ENCODE measurements around the gene CBL. TPM values are rescaled to one million over a fixed set of nuclear protein-coding genes. Genes with fewer than 3 reads are reported as not detected.

CBL gene
- total RNA-seq, 1 donor from 2014 or later, result 22.5 TPM

- no peak for TF ChIP-seq CTCF (IDR thresholded peaks at IDR 0.05; ENCODE audit: insufficient read depth, low read length, poor library complexity, severe bottlenecking)
- H3K27me3 ChIP-seq (ENCODE audit: control insufficient read depth, insufficient read depth, low read length), result peaks cover 34% of the 10 kb centered on the region
- no peak for DNase-seq (ENCODE audit: low read depth)
Observed at GRCh38 chr11:119345685-119346084, 139.5 kb downstream of the CBL start.

DNA sequence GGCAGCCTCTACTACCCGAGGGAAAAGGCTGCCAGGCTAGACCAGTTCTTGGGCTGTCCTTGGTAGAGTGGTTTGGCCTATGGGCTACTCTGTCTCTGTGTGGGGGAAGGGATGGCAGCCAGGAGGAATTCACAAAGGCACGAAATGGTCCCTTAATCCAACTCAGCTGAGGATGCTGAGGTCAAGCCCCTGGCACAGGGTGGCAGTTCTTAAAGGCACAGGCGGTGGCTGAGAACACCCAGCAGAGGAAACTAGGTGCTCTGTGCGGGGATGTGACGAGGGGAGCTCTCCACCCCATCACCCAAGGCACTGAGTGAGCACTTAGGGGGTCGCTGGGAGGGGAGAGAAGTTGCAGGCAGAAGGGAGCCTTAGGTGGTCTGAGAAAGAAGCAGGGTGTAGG, 140.5 kb downstream of the CBL start, which contains the start of gene MFRP:
Gene MFRP (minus strand): TSS at position 101 of the 400 bp plus-strand sequence. CDS start 192 bp downstream, outside the sequence.
- TF ChIP-seq CTCF (IDR thresholded peaks at IDR 0.05; ENCODE audit: insufficient read depth, low read length, poor library complexity, severe bottlenecking), result no peak
- DNase-seq (ENCODE audit: low read depth), result no peak
- H3K27me3 ChIP-seq (ENCODE audit: control insufficient read depth, insufficient read depth, low read length), result peaks cover 25% of the 10 kb centered on the region
- H3K4me3 ChIP-seq (ENCODE audit: low read depth, low read length), result no peak within 1 kb of the TSS
- no peaks in the 10 kb centered on the region for H3K36me3 ChIP-seq (ENCODE audit: control insufficient read depth, insufficient read depth, low read length)

More at GRCh38 chr11:119345685-119346084, 139.5 kb downstream of the CBL start:
- no peaks in the 10 kb centered on the region for H3K36me3 ChIP-seq (ENCODE audit: control insufficient read depth, insufficient read depth, low read length)
- H3K4me3 ChIP-seq (ENCODE audit: low read depth, low read length), result no peak overlapping the region

DNA sequence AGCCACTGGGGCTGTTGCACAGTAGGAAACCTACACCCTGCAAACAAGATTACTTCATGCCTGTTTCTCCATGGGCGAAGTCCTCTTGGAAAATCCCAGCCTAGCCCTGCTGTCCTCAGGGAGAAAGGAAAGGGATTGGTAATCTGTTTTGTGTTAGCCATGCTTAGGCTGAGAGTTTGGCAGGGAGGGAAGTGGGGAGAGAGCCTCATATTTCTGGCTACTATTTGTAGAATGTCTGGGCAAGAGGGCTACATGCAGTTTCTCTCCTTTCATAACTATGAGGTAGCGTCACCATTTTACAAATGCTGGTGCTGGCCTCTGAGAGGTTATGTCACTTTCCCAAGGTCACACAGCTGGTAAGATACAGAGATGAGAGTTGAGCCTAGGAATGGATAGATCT, 141.1 kb downstream of the CBL start:
- no peak for DNase-seq (ENCODE audit: low read depth)
- Histone ChIP-seq H3K4me3 (ENCODE audit: low read depth, low read length) (no peak overlapping the region), H3K27me3 (ENCODE audit: control insufficient read depth, insufficient read depth, low read length) (peaks cover 20% of the 10 kb centered on the region), H3K36me3 (ENCODE audit: control insufficient read depth, insufficient read depth, low read length) (no peaks in the 10 kb centered on the region)
- TF ChIP-seq CTCF (IDR thresholded peaks at IDR 0.05; ENCODE audit: insufficient read depth, low read length, poor library complexity, severe bottlenecking), result no peak

DNA sequence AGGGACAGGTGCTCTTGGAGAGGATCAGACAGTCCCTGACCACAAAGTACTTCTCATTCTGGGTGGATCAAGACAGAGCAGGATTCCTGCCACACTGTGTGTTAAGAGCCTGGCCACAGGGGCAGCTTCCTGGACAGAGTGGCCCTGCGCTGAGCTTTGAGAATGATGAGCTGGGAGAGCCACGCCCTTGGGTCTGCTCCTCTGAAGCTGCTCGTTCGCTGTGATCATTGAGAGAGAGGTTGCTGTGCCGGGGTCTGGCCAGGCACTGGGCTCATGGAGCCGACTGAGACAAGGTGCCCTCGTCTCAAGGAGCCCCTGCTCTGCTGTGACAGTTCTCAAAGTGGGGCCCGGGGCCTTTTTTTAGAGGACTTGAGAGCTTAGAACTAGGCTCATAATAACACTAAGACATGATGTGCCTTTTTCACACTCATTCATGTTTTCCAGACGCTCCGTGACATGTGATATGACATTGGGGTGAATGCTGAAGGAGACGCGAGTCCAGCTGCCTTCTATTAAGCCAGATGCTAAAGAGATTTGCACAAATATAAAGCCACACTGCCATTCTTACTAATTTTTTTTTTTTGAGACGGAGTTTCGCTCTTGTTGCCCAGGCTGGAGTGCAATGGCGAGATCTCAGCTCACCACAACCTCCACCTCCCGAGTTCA, 141.9 kb downstream of the CBL start:
- peaks cover 16% of the 10 kb centered on the region for H3K27me3 ChIP-seq (ENCODE audit: control insufficient read depth, insufficient read depth, low read length)
- H3K4me3 ChIP-seq (ENCODE audit: low read depth, low read length), result no peak overlapping the region
- no peak for DNase-seq (ENCODE audit: low read depth)
- no peaks in the 10 kb centered on the region for H3K36me3 ChIP-seq (ENCODE audit: control insufficient read depth, insufficient read depth, low read length)
- TF ChIP-seq CTCF (IDR thresholded peaks at IDR 0.05; ENCODE audit: insufficient read depth, low read length, poor library complexity, severe bottlenecking), result no peak

DNA sequence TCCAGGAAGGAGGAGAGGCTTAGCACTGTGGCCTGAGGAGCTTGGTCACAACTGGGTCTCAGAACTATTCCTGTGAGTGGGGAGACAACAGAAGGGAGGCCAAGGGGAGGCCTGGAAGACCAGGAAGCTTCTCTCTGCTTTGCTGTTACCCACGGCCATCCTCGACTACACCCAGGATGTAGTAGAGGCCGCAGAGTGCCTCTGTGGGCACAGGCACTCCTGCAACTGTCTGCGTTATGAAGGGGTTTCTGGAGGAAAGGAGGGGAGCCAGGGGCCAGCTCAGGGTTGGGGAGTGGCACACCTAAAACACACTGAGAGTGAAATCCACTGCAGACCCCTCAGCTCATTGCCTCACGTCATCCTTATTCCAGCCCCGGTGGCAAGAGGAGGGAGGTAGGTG, 144.2 kb downstream of the CBL start:
- H3K4me3 ChIP-seq (ENCODE audit: low read depth, low read length), result no peak overlapping the region
- no peak for DNase-seq (ENCODE audit: low read depth)
- no peak for TF ChIP-seq CTCF (IDR thresholded peaks at IDR 0.05; ENCODE audit: insufficient read depth, low read length, poor library complexity, severe bottlenecking)
- peaks cover 16% of the 10 kb centered on the region for H3K27me3 ChIP-seq (ENCODE audit: control insufficient read depth, insufficient read depth, low read length)
- no peaks in the 10 kb centered on the region for H3K36me3 ChIP-seq (ENCODE audit: control insufficient read depth, insufficient read depth, low read length)

- peaks cover 12% of the 10 kb centered on the region for H3K27me3 ChIP-seq (ENCODE audit: control insufficient read depth, insufficient read depth, low read length)
- no peak for DNase-seq (ENCODE audit: low read depth)
- no peak overlapping the region for H3K4me3 ChIP-seq (ENCODE audit: low read depth, low read length)
- no peaks in the 10 kb centered on the region for H3K36me3 ChIP-seq (ENCODE audit: control insufficient read depth, insufficient read depth, low read length)
- TF ChIP-seq CTCF (IDR thresholded peaks at IDR 0.05; ENCODE audit: insufficient read depth, low read length, poor library complexity, severe bottlenecking), result no peak
Observed at GRCh38 chr11:119351232-119351631, 145.1 kb downstream of the CBL start.
